ENCODE measurements around the gene ARL8A. TPM values are rescaled to one million over a fixed set of nuclear protein-coding genes. Genes with fewer than 3 reads are reported as not detected.
"Not testable (repeated sequence)": the region's sequence is repeated elsewhere in the genome, so short reads cannot be mapped to it uniquely, and the experiment has no call there.

Gene ARL8A
- total and polyA plus RNA-seq, 2 donors (not counting 1 experiment from before 2014, with no cell fraction given) = 67.6 to 70.7 TPM

DNA sequence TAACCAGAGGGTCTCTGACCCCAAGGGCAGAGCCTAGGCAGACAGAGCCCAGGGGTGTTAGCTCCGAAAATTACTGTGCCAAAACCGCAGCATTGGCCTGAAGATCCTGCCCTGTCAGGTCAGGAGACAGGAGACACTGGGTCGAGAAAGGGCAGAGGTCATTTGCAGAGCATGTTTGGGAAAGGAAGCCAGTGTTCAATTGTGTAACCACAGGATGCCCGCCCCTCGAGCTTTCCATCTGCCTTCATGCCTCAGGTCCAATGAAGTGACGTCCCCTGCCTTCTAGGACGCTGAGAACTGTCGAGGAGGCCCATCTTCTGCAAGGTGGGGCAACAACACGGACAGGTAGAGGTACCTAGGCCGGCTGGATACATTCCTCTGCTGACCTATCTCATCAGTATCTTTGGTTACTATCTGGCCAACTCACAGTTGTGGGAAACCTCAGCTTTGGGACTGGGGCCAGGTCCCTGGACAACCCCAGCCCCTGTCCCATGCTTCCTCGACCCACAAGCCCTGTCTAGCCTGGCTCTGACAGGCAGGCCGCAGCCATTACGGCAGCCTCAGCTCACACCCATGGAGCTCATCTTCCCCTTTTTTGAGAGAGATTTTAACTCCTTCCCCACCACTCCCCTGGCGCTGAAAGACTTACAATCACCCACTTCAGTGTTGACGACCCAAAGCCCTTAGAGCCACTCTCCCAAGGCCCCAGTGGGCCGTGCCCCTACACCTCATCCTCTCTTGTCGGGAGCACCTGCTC lies 1.3 kb downstream of the ARL8A start:
- H3K4me1 Mint-ChIP-seq = peaks cover 55% of the 10 kb centered on the region
- intact Hi-C loops (cut with micrococcal nuclease) = loop anchor here (2.0 to 10.0 kb wide), 2 partner anchors 206 to 988 kb away; partner anchors contain the start of genes PPP1R12B and TMEM9
- peak; percentile 59 for ATAC-seq (ENCODE audit: low read depth)
- no peaks in the 10 kb centered on the region for H3K27me3 ChIP-seq (replicated peaks in 1 of 4; ENCODE audit: control extremely low read depth in 1 of 4, control insufficient read depth in 3 of 4, insufficient read depth in 4 of 4, low read length in 3 of 4)
- peak overlapping the region; percentile 96 for H3K4me2 ChIP-seq (replicated peaks; ENCODE audit: low read depth, low read length, poor library complexity, severe bottlenecking)
- H3K36me3 ChIP-seq (replicated peaks in 1 of 2; ENCODE audit: control extremely low read depth in 1 of 2, control insufficient read depth in 1 of 2, extremely low read depth in 1 of 2, insufficient read depth in 2 of 2, low read length in 1 of 2) = peaks cover 2 to 18% of the 10 kb centered on the region in 2 experiments
- WGBS (ENCODE audit: insufficient coverage) = 9% methylated on average over 13 of the region's 17 CpGs
- peaks cover 56% of the 10 kb centered on the region for H4K20me1 ChIP-seq (ENCODE audit: control insufficient read depth, insufficient read depth, low read length, poor library complexity, severe bottlenecking)
- H3K4me1 ChIP-seq (ENCODE audit: control insufficient read depth in 2 of 2, insufficient read depth in 2 of 2, low read length in 2 of 2) = peaks cover 30 to 43% of the 10 kb centered on the region in 2 donors
- H3K27ac Mint-ChIP-seq = peak overlapping the region; percentile 95
- H3K27me3 Mint-ChIP-seq = no peaks in the 10 kb centered on the region
- H2AFZ ChIP-seq (ENCODE audit: insufficient read depth, low read depth, low read length, poor library complexity, severe bottlenecking) = peak overlapping the region; percentile 94
- peak overlapping the region; percentile 65 to 90 for H3K27ac ChIP-seq (ENCODE audit: low read length in 2 of 2)
- H3K4me3 ChIP-seq (ENCODE audit: control extremely low read depth in 1 of 5, extremely low read depth in 1 of 5, insufficient read depth in 1 of 5, low read depth in 2 of 5, low read length in 4 of 5) = peak overlapping the region; percentile 74 to 92 (median 88)
- POLR2A ChIA-PET = interaction anchor here (1.1 kb wide), 1 partner anchor 17 kb away, joined by 3 read pairs; the partner anchor contains the start of gene PTPN7
- H3K9me3 ChIP-seq (ENCODE audit: control extremely low read depth in 1 of 3, control insufficient read depth in 2 of 3, insufficient read depth in 1 of 3, low read length in 2 of 3) = no peaks in the 10 kb centered on the region
- DNase-seq = peak; percentile 78
- TF ChIP-seq CTCF (IDR thresholded peaks at IDR 0.05) = no peak
- TF ChIP-seq EZH2 (IDR thresholded peaks at IDR 0.05; ENCODE audit: borderline replicate concordance, insufficient read depth, low read depth, low read length, poor library complexity, severe bottlenecking) = no peak
- H3K79me2 ChIP-seq (ENCODE audit: control insufficient read depth, insufficient read depth, low read length) = peaks cover 67% of the 10 kb centered on the region
- H3K9me3 Mint-ChIP-seq (ENCODE audit: insufficient read depth) = no peaks in the 10 kb centered on the region
- CTCF ChIA-PET = interaction anchor here (0.9 to 3.1 kb wide), 8 partner anchors 8 to 164 kb away, joined by 3 to 23 read pairs (median 7); partner anchors contain the start of gene PTPN7
- peak overlapping the region; percentile 90 for H3K9ac ChIP-seq (ENCODE audit: low read length)
- H3K4me3 Mint-ChIP-seq = peak overlapping the region; percentile 93

DNA sequence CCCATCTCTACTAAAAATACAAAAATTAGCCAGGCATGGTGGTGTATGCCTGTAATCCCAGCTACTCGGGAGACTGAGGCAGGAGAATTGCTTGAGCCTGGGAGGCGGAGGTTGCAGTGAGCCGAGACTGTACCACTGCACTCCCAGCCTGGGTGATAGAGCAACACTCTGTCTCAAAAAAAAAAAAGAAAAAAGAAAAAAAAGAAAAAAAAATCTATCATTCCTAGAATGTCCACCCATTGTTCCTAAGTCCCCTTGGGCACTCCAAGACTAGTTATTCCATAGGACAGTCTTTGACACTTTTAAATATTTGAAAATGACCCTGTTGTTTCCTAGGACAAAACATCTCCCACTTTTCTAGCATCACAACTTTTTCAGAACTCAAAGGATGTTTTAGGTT lies 3.1 kb downstream of the ARL8A start:
- H3K4me2 ChIP-seq (replicated peaks; ENCODE audit: low read depth, low read length, poor library complexity, severe bottlenecking); H3K27ac Mint-ChIP-seq; H2AFZ ChIP-seq (ENCODE audit: insufficient read depth, low read depth, low read length, poor library complexity, severe bottlenecking); H3K9me3 ChIP-seq (ENCODE audit: control extremely low read depth in 1 of 3, control insufficient read depth in 2 of 3, insufficient read depth in 1 of 3, low read length in 2 of 3); ATAC-seq (ENCODE audit: low read depth); H3K27me3 ChIP-seq (replicated peaks in 1 of 4; ENCODE audit: control extremely low read depth in 1 of 4, control insufficient read depth in 3 of 4, insufficient read depth in 4 of 4, low read length in 3 of 4); DNase-seq; H3K9me3 Mint-ChIP-seq (ENCODE audit: insufficient read depth); H3K9ac ChIP-seq (ENCODE audit: low read length); H3K27me3 Mint-ChIP-seq; H3K27ac ChIP-seq (ENCODE audit: low read length in 2 of 2); POLR2A ChIA-PET; H3K4me3 ChIP-seq (ENCODE audit: control extremely low read depth in 1 of 5, extremely low read depth in 1 of 5, insufficient read depth in 1 of 5, low read depth in 2 of 5, low read length in 4 of 5): not testable (repeated sequence)
- Histone ChIP-seq H4K20me1 (ENCODE audit: control insufficient read depth, insufficient read depth, low read length, poor library complexity, severe bottlenecking) (peaks cover 64% of the 10 kb centered on the region), H3K79me2 (ENCODE audit: control insufficient read depth, insufficient read depth, low read length) (peaks cover 71% of the 10 kb centered on the region), H3K36me3 (replicated peaks in 1 of 2; ENCODE audit: control extremely low read depth in 1 of 2, control insufficient read depth in 1 of 2, extremely low read depth in 1 of 2, insufficient read depth in 2 of 2, low read length in 1 of 2) (peaks cover 4 to 20% of the 10 kb centered on the region in 2 experiments), H3K4me1 (ENCODE audit: control insufficient read depth in 2 of 2, insufficient read depth in 2 of 2, low read length in 2 of 2) (peaks cover 25 to 32% of the 10 kb centered on the region in 2 donors)
- H3K4me3 Mint-ChIP-seq = peak overlapping the region; percentile 58
- no CpG with 5 or more reads among the region's 3 CpGs for WGBS (ENCODE audit: insufficient coverage)
- H3K4me1 Mint-ChIP-seq = peaks cover 46% of the 10 kb centered on the region
- CTCF ChIA-PET = interaction anchor here (0.7 to 2.9 kb wide), 2 partner anchors 14 to 21 kb away, joined by 3 to 10 read pairs; no protein-coding TSS in a partner anchor
- intact Hi-C loops (cut with micrococcal nuclease) = loop anchor here (10.0 kb wide), 1 partner anchor 987 kb away; the partner anchor contains the start of gene TMEM9

All from B cell (primary cell).